Gastrocnemius medialis (tissue), 4 donors: Measurements from ENCODE around the gene NAT9. TPM values are rescaled to one million over a fixed set of nuclear protein-coding genes. Genes with fewer than 3 reads are reported as not detected.

Source experiments
- ATAC-seq, 2 donors: fragments of 150-250 bp; one replicate each; pipeline ENCODE4 v1.9.1; 2016
- DNase-seq, 2 donors: peaks; one replicate each; pipeline ENCODE4 v3.0.0-alpha.2; 2019
- H3K27ac ChIP-seq, 4 donors: fragments of 200-600 bp; sonication (generic); 1 replicate in 1 of 4; 2 replicates in 3 of 4; pipeline ENCODE4 v1.5.1; 2016 to 2018; ENCODE audit warnings: mild to moderate bottlenecking in 2 of 4, moderate library complexity in 1 of 4
- H3K27me3 ChIP-seq, 3 donors: fragments of 200-600 bp; sonication (generic) in 2 of 3; 1 replicate in 1 of 3; 2 replicates in 2 of 3; pipeline versions ENCODE4 v1.5.1 to v1.6.0; 2016 to 2019; ENCODE audit warnings: mild to moderate bottlenecking in 1 of 3, moderate library complexity in 1 of 3
- H3K36me3 ChIP-seq, 2 donors: fragments of 200-600 bp; sonication (generic) in 1 of 2; one replicate each; pipeline ENCODE4 v1.5.1; 2017 to 2018
- H3K4me1 ChIP-seq, 2 donors: fragments of 200-600 bp; sonication (generic) in 1 of 2; one replicate each; pipeline ENCODE4 v1.5.1; 2016 to 2017; ENCODE audit warnings: mild to moderate bottlenecking in 2 of 2
- H3K4me3 ChIP-seq, 4 donors: fragments of 200-600 bp; sonication (generic) in 3 of 4; 1 replicate in 1 of 4; 2 replicates in 3 of 4; pipeline ENCODE4 v1.5.1; 2016 to 2019; ENCODE audit warnings: mild to moderate bottlenecking in 2 of 4
- H3K9me3 ChIP-seq, 3 donors: fragments of 200-600 bp; sonication (generic) in 2 of 3; 1 replicate in 1 of 3; 2 replicates in 2 of 3; pipeline ENCODE4 v1.5.1; 2016 to 2019
- POLR2A ChIP-seq, 2 donors: fragments of 450-650 bp; IDR thresholded peaks; one replicate each; pipeline ENCODE4 v1.6.1; 2017; ENCODE audit warnings: antibody characterized with exemption in 2 of 2, mild to moderate bottlenecking in 2 of 2, moderate library complexity in 2 of 2
- in situ Hi-C, 4 donors: fragments of 200-750 bp; cut with MboI; loops; one replicate each; pipeline versions ENCODE4 v1.15.0 to v1.8.0; 2017; ENCODE audit warnings: low sequenced_read_pairs in 4 of 4
- intact Hi-C: fragments of 100-400 bp; cut with DNase I; formaldehyde crosslinking; loops from one replicate; pipeline ENCODE4 v1.15.1; 2023; ENCODE audit warnings: low total_unique reads
- microRNA-seq, 2 donors: library from miRNA; unstranded; fragments of <30 nt; microRNA quantifications; one replicate each; pipeline ENCODE4, GENCODE V29; 2016; ENCODE audit warnings: borderline replicate concordance in 2 of 2
- total RNA-seq, 4 donors: library from RNA; depleted of rRNA; stranded (reverse); fragments of >200 nt; gene quantifications; one replicate each; pipeline versions ENCODE4 v1.1.0 to v1.2.3, GENCODE V29; 2016
- TF ChIP-seq, protein P1 (sequence below), 5 experiments: fragments of 450-650 bp in 3 of 5; fragments of 200-600 bp in 2 of 5; sonication (generic) in 2 of 5; IDR thresholded peaks in 4 of 5; conservative IDR thresholded peaks in 1 of 5; 1 replicate in 4 of 5; 2 replicates in 1 of 5; pipeline ENCODE4 v1.5.1; 2016 to 2019; ENCODE audit warnings: antibody characterized with exemption in 5 of 5, mild to moderate bottlenecking in 3 of 5, moderate library complexity in 3 of 5

The NAT9 gene
- total RNA-seq, 4 donors from 2014 or later = 7.7 to 27.4 (median 14.5) TPM

DNA sequence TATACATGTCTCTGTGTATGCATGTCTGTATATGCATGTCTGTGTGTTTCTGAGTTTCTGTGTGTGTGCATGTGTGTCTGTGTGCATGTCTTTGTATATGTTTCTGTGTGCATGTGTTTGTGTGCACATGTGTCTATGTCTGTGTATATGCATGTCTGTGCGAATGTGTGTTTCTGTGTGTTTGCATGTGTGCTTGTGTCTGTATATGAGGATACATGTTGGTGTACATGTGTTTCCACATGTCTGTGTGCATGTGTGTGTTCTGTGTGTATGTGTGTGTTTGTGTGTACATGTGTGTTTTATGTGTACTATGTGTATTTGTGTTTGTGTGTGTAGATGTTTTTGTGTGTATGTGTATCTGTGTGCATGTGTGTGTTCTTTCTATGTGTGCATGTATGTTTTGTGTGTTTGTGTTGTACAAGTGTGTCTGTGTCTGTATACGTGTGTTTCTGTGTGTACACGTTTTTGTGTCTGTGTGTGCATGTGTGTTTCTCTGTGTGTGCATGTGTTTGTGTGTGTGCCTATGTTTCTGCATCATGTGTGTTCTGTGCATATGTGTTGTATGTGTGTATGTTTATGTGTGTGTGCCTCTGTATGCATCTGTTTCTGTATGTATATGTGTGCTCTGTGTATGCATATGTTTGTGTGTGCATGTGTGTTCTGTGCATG is 48.0 kb downstream of the NAT9 start:
- no peak overlapping the region for H3K4me3 ChIP-seq
- peaks cover 3 to 13% (median 10%) of the 10 kb centered on the region in 3 donors for H3K27me3 ChIP-seq
- H3K36me3 ChIP-seq = no peaks in the 10 kb centered on the region
- no peak overlapping the region for H3K27ac ChIP-seq
- H3K9me3 ChIP-seq = no peaks in the 10 kb centered on the region
- in situ Hi-C loops = no loop called here
- no peaks in the 10 kb centered on the region for H3K4me1 ChIP-seq
- no peak for TF ChIP-seq POLR2A (IDR thresholded peaks at IDR 0.05)
- TF ChIP-seq, protein P1, sequence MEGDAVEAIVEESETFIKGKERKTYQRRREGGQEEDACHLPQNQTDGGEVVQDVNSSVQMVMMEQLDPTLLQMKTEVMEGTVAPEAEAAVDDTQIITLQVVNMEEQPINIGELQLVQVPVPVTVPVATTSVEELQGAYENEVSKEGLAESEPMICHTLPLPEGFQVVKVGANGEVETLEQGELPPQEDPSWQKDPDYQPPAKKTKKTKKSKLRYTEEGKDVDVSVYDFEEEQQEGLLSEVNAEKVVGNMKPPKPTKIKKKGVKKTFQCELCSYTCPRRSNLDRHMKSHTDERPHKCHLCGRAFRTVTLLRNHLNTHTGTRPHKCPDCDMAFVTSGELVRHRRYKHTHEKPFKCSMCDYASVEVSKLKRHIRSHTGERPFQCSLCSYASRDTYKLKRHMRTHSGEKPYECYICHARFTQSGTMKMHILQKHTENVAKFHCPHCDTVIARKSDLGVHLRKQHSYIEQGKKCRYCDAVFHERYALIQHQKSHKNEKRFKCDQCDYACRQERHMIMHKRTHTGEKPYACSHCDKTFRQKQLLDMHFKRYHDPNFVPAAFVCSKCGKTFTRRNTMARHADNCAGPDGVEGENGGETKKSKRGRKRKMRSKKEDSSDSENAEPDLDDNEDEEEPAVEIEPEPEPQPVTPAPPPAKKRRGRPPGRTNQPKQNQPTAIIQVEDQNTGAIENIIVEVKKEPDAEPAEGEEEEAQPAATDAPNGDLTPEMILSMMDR (IDR thresholded peaks at IDR 0.05 in 4 of 5, conservative IDR thresholded peaks at IDR 0.05 in 1 of 5) = no peak
- intact Hi-C loops = no loop called here
- DNase-seq (no peak), ATAC-seq (no peak)

GRCh38 chr17:74725111-74725510 is 51.0 kb downstream of the NAT9 start:
- Histone ChIP-seq H3K36me3 (no peaks in the 10 kb centered on the region), H3K27ac (no peak overlapping the region), H3K27me3 (peaks cover 0 to 4% (median 0%) of the 10 kb centered on the region in 3 donors), H3K9me3 (no peaks in the 10 kb centered on the region), H3K4me1 (no peaks in the 10 kb centered on the region), H3K4me3 (no peak overlapping the region)
- TF ChIP-seq POLR2A (IDR thresholded peaks at IDR 0.05) = no peak
- TF ChIP-seq, protein P1 (IDR thresholded peaks at IDR 0.05 in 4 of 5, conservative IDR thresholded peaks at IDR 0.05 in 1 of 5) = no peak
- in situ Hi-C loops (no loop called here), intact Hi-C loops (no loop called here)
- ATAC-seq (no peak), DNase-seq (no peak)

DNA sequence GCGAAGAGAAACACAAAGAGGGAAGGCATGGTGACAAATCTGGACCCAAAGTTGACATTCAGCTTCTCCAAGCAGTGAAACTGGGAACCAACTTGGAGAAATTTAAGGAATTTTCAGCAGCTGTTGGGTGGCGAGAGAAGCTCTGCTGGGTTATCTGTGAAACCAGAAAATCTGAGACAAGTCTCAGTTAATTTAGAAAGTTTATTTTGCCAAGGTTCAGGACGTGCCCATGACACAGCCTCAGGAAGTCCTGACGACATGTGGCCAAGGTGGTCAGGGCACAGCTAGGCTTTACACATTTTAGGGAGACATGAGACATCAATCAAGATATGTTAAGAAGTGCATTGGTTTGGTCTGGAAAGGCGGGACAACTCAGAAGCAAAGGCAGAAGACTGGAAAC is 52.3 kb downstream of the NAT9 start:
- Histone ChIP-seq H3K36me3 (no peaks in the 10 kb centered on the region), H3K9me3 (no peaks in the 10 kb centered on the region), H3K4me1 (no peaks in the 10 kb centered on the region), H3K27me3 (peaks cover 0 to 4% (median 0%) of the 10 kb centered on the region in 3 donors), H3K27ac (no peak overlapping the region), H3K4me3 (no peak overlapping the region)
- ATAC-seq (no peak), DNase-seq (no peak)
- TF ChIP-seq POLR2A (IDR thresholded peaks at IDR 0.05) = no peak
- TF ChIP-seq, protein P1 (IDR thresholded peaks at IDR 0.05 in 4 of 5, conservative IDR thresholded peaks at IDR 0.05 in 1 of 5) = no peak
- intact Hi-C loops = no loop called here
- in situ Hi-C loops = no loop called here

DNA sequence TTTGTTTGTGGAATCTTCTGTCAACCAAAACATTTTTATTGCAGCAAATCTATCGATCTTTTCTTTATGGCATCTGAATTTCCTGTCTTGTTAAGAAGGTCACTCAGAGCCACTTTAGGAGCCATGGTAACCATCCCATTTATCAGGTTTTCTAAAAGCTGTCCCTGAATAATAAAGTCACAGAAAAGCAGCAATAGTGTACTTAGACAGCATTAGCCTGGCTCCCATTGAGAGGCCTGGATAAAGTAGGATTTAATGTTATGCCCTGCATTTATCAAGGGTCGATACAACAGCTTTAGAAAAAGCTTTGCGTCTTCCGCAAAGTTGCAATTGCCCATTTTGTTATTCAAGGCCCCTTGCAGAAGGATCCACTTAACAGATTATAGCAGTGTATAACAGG is 53.4 kb downstream of the NAT9 start:
- Histone ChIP-seq H3K27ac (no peak overlapping the region), H3K36me3 (no peaks in the 10 kb centered on the region), H3K27me3 (peaks cover 0 to 4% (median 0%) of the 10 kb centered on the region in 3 donors), H3K9me3 (no peaks in the 10 kb centered on the region), H3K4me3 (no peak overlapping the region), H3K4me1 (no peaks in the 10 kb centered on the region)
- intact Hi-C loops = no loop called here
- TF ChIP-seq POLR2A (IDR thresholded peaks at IDR 0.05) = no peak
- TF ChIP-seq, protein P1 (IDR thresholded peaks at IDR 0.05 in 4 of 5, conservative IDR thresholded peaks at IDR 0.05 in 1 of 5) = no peak
- no peak for ATAC-seq
- DNase-seq = no peak
- in situ Hi-C loops = no loop called here

Small RNA genes within 50 kb of the gene (microRNA-seq; reads per million reads assigned to microRNA genes)
- gene MIR3615 = 5.9 to 14.5 reads per million in 2 donors

Other genes with a start within 250 kb of the NAT9 start
- gene CD300LB, start 244.9 kb downstream of the NAT9 start, total RNA-seq = under 1 TPM in 1 of 4 donors, not detected in 3; 0.16 TPM
- under 1 TPM in 1 of 4 donors, not detected in 3; 0.16 TPM for gene CD300C, start 230.2 kb downstream of the NAT9 start, total RNA-seq
- not detected for gene CD300H, start 208.8 kb downstream of the NAT9 start, total RNA-seq
- gene CD300LD, start 184.1 kb downstream of the NAT9 start, total RNA-seq = not detected
- gene CD300E, start 152.6 kb downstream of the NAT9 start, total RNA-seq = under 1 TPM in 2 of 4 donors, not detected in 2; 0.26 to 0.91 TPM
- not detected for gene CD300LF, start 63.4 kb downstream of the NAT9 start, total RNA-seq
- gene RAB37, start 39.1 kb downstream of the NAT9 start, total RNA-seq = 1 to 10 TPM in 1 of 4 donors, under 1 TPM in 3; 0.24 to 3.7 (median 0.43) TPM
- 1 to 10 TPM; 3.8 to 5.6 (median 5.5) TPM for gene NHERF1, start 27.7 kb downstream of the NAT9 start, total RNA-seq
- gene GRIN2C, start 83.5 kb upstream of the NAT9 start, total RNA-seq = 1 to 10 TPM in 2 of 4 donors, not detected in 2; 1.2 to 1.5 TPM
- gene FDXR, start 96.6 kb upstream of the NAT9 start, total RNA-seq = 1 to 10 TPM; 2.1 to 6.0 (median 3.2) TPM
- gene FADS6, start 117.3 kb upstream of the NAT9 start, total RNA-seq = not detected
- gene USH1G, start 146.9 kb upstream of the NAT9 start, total RNA-seq = not detected
- under 1 TPM in 1 of 4 donors, not detected in 3; 0.19 TPM for gene OTOP2, start 147.9 kb upstream of the NAT9 start, total RNA-seq
- not detected for gene OTOP3, start 159.6 kb upstream of the NAT9 start, total RNA-seq
- gene HID1, start 196.4 kb upstream of the NAT9 start, total RNA-seq = 1 to 10 TPM; 2.2 to 4.3 (median 2.9) TPM
- gene CDR2L, start 211.3 kb upstream of the NAT9 start, total RNA-seq = 1 to 10 TPM; 1.3 to 3.6 (median 2.6) TPM
- gene MRPL58, start 236.3 kb upstream of the NAT9 start, total RNA-seq = 100 to 1,000 TPM in 3 of 4 donors, 10 to 100 TPM in 1; 97.9 to 141 (median 107) TPM